Measurements from ENCODE around the gene NHERF1.

The NHERF1 gene

GRCh38 chr17:74807441-74807840 is 59.0 kb downstream of the NHERF1 start:
- Histone ChIP-seq H3K4me2 (no peak overlapping the region), H4K20me1 (ENCODE audit: insufficient read depth) (no peaks in the 10 kb centered on the region), H3K36me3 (ENCODE audit: insufficient read depth) (no peaks in the 10 kb centered on the region), H3K4me1 (ENCODE audit: low read depth, poor library complexity, severe bottlenecking) (no peaks in the 10 kb centered on the region), H3K9ac (no peak overlapping the region), H2AFZ (ENCODE audit: low read depth) (no peak overlapping the region), H3K27me3 (ENCODE audit: insufficient read depth, low read depth) (no peaks in the 10 kb centered on the region), H3K79me2 (ENCODE audit: insufficient read depth, low read depth) (no peaks in the 10 kb centered on the region), H3K27ac (no peak overlapping the region), H3K4me3 (IDR thresholded peaks at IDR 0.05; ENCODE audit: insufficient read depth, low read depth, low read length) (no peak overlapping the region)
- TF ChIP-seq, protein P1, sequence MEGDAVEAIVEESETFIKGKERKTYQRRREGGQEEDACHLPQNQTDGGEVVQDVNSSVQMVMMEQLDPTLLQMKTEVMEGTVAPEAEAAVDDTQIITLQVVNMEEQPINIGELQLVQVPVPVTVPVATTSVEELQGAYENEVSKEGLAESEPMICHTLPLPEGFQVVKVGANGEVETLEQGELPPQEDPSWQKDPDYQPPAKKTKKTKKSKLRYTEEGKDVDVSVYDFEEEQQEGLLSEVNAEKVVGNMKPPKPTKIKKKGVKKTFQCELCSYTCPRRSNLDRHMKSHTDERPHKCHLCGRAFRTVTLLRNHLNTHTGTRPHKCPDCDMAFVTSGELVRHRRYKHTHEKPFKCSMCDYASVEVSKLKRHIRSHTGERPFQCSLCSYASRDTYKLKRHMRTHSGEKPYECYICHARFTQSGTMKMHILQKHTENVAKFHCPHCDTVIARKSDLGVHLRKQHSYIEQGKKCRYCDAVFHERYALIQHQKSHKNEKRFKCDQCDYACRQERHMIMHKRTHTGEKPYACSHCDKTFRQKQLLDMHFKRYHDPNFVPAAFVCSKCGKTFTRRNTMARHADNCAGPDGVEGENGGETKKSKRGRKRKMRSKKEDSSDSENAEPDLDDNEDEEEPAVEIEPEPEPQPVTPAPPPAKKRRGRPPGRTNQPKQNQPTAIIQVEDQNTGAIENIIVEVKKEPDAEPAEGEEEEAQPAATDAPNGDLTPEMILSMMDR (conservative IDR thresholded peaks at IDR 0.05; ENCODE audit: low read depth, low read length) = no peak

- Histone ChIP-seq H3K27ac (no peak overlapping the region), H3K9ac (no peak overlapping the region), H3K4me2 (no peak overlapping the region), H3K36me3 (ENCODE audit: insufficient read depth) (no peaks in the 10 kb centered on the region), H3K27me3 (ENCODE audit: insufficient read depth, low read depth) (no peaks in the 10 kb centered on the region), H3K4me1 (ENCODE audit: low read depth, poor library complexity, severe bottlenecking) (no peaks in the 10 kb centered on the region), H2AFZ (ENCODE audit: low read depth) (no peak overlapping the region), H3K79me2 (ENCODE audit: insufficient read depth, low read depth) (no peaks in the 10 kb centered on the region), H4K20me1 (ENCODE audit: insufficient read depth) (no peaks in the 10 kb centered on the region), H3K4me3 (IDR thresholded peaks at IDR 0.05; ENCODE audit: insufficient read depth, low read depth, low read length) (no peak overlapping the region)
- TF ChIP-seq, protein P1 (conservative IDR thresholded peaks at IDR 0.05; ENCODE audit: low read depth, low read length) = no peak
Observed at GRCh38 chr17:74807925-74808324, 59.5 kb downstream of the NHERF1 start.

GRCh38 chr17:74808714-74809430 is 60.4 kb downstream of the NHERF1 start:
- Histone ChIP-seq H3K9ac (no peak overlapping the region), H3K4me2 (no peak overlapping the region), H3K27ac (no peak overlapping the region), H3K36me3 (ENCODE audit: insufficient read depth) (no peaks in the 10 kb centered on the region), H3K4me3 (IDR thresholded peaks at IDR 0.05; ENCODE audit: insufficient read depth, low read depth, low read length) (no peak overlapping the region), H3K4me1 (ENCODE audit: low read depth, poor library complexity, severe bottlenecking) (no peaks in the 10 kb centered on the region), H4K20me1 (ENCODE audit: insufficient read depth) (no peaks in the 10 kb centered on the region), H3K27me3 (ENCODE audit: insufficient read depth, low read depth) (no peaks in the 10 kb centered on the region), H2AFZ (ENCODE audit: low read depth) (no peak overlapping the region), H3K79me2 (ENCODE audit: insufficient read depth, low read depth) (no peaks in the 10 kb centered on the region)
- TF ChIP-seq, protein P1 (conservative IDR thresholded peaks at IDR 0.05; ENCODE audit: low read depth, low read length) = no peak

- Histone ChIP-seq H3K27ac (no peak overlapping the region), H4K20me1 (ENCODE audit: insufficient read depth) (no peaks in the 10 kb centered on the region), H3K36me3 (ENCODE audit: insufficient read depth) (no peaks in the 10 kb centered on the region), H3K4me3 (IDR thresholded peaks at IDR 0.05; ENCODE audit: insufficient read depth, low read depth, low read length) (no peak overlapping the region), H3K4me2 (no peak overlapping the region), H3K27me3 (ENCODE audit: insufficient read depth, low read depth) (no peaks in the 10 kb centered on the region), H3K79me2 (ENCODE audit: insufficient read depth, low read depth) (no peaks in the 10 kb centered on the region), H3K4me1 (ENCODE audit: low read depth, poor library complexity, severe bottlenecking) (no peaks in the 10 kb centered on the region), H2AFZ (ENCODE audit: low read depth) (no peak overlapping the region), H3K9ac (no peak overlapping the region)
- TF ChIP-seq, protein P1 (conservative IDR thresholded peaks at IDR 0.05; ENCODE audit: low read depth, low read length) = no peak
Observed at GRCh38 chr17:74810699-74811485, 62.5 kb downstream of the NHERF1 start.

All from KMS-11 (cell line).